ENCODE measurements around the gene UBE2J1.

DNA sequence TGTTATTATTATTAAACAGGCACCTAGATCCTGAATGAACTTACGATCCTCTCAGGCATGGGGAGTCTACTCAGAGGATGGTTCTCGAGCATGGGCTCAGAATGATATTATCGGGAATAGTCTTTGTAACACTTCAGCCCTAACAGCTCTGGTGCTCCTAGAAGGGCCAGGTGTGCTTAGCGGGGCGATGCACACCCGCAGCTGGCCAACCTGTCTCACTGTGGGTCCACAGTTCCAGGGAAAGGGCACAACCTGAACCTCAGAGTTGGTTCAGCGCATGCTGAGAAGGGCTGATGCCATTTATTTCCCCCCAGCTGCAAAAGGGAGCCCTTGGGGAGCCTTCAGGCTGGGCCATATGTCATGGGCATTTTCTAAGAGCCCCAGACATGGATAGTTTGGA is 33.3 kb upstream of the UBE2J1 start:
- TF ChIP-seq, protein P1, sequence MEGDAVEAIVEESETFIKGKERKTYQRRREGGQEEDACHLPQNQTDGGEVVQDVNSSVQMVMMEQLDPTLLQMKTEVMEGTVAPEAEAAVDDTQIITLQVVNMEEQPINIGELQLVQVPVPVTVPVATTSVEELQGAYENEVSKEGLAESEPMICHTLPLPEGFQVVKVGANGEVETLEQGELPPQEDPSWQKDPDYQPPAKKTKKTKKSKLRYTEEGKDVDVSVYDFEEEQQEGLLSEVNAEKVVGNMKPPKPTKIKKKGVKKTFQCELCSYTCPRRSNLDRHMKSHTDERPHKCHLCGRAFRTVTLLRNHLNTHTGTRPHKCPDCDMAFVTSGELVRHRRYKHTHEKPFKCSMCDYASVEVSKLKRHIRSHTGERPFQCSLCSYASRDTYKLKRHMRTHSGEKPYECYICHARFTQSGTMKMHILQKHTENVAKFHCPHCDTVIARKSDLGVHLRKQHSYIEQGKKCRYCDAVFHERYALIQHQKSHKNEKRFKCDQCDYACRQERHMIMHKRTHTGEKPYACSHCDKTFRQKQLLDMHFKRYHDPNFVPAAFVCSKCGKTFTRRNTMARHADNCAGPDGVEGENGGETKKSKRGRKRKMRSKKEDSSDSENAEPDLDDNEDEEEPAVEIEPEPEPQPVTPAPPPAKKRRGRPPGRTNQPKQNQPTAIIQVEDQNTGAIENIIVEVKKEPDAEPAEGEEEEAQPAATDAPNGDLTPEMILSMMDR (IDR thresholded peaks at IDR 0.05; ENCODE audit: poor library complexity): no peak
- no peak for TF ChIP-seq EZH2phosphoT487 (IDR thresholded peaks at IDR 0.05; ENCODE audit: low read depth, severe bottlenecking, unreplicated experiment)

Measured in hepatocyte (in vitro differentiated cells).